HCT116 (cell line): Measurements from ENCODE around the gene ABL2. TPM values are rescaled to one million over a fixed set of nuclear protein-coding genes. Genes with fewer than 3 reads are reported as not detected.

ENCODE experiments used
- ATAC-seq: fragments of 200-7000 bp; cut with Tn5 transposase; 2 replicates; pipeline ENCODE4 v1.9.1; 2020; ENCODE audit warnings: mild to moderate bottlenecking, moderate library complexity
- BruUV-seq: library from RNA; stranded (reverse); fragments of 400-500 nt; replicated peaks from 2 replicates; lab custom pipeline; 2021; lab: Mats Ljungman, UMichigan
- CTCF ChIA-PET: fragments of 300-600 bp; sonication (Branson Sonifier 250); formaldehyde crosslinking; loops from one replicate; lab custom pipeline; 2021; ENCODE audit warnings: antibody characterized with exemption; lab: Charles Lee
- POLR2A ChIA-PET: fragments of 300-600, 350-600 bp; sonication (Branson Sonifier 250); formaldehyde crosslinking; loops from one replicate; lab custom pipeline; 2021; ENCODE audit warnings: antibody characterized with exemption; lab: Charles Lee
- RAD21 ChIA-PET, 2 experiments: fragments of 300-600 bp; sonication (Branson Sonifier 250); formaldehyde crosslinking; loops; one replicate each; lab custom pipeline; 2023; ENCODE audit warnings: low total read pairs in 2 of 2; ENCODE audit not compliant: uncharacterized antibody in 2 of 2, unreplicated experiment in 2 of 2, low non-redundant PET in 1 of 2; lab: Charles Lee
- DNase-seq: peaks from one replicate; pipeline ENCODE4 v3.0.0-alpha.2; 2010; ENCODE audit warnings: low read depth, low spot score
- H2AFZ ChIP-seq: fragments of 200-600 bp; shearing (Covaris generic), sonication (generic); 2 replicates; pipeline ENCODE4 v1.6.1; 2017; ENCODE audit warnings: low read depth, mixed run types, mixed read lengths, antibody characterized with exemption, low read length; ENCODE audit not compliant: poor library complexity, severe bottlenecking
- H3K27ac ChIP-seq: 2 replicates; pipeline ENCODE4 v1.5.1; 2012; ENCODE audit warnings: low read depth, low read length
- H3K27me3 ChIP-seq: fragments of 200-600 bp; sonication (generic); 2 replicates; pipeline ENCODE4 v1.6.1; 2016; ENCODE audit warnings: mixed run types, low read length, mixed read lengths; ENCODE audit not compliant: insufficient read depth
- H3K36me3 ChIP-seq, 2 experiments: fragments of 200-500 bp in 1 of 2; fragments of 200-600 bp in 1 of 2; sonication (Bioruptor generic) in 1 of 2; sonication (generic) in 1 of 2; 2 replicates each; pipeline versions ENCODE4 v1.5.1 to v1.6.1; 2014 to 2016; ENCODE audit warnings: low read length in 2 of 2, inconsistent platforms in 1 of 2, mixed read lengths in 1 of 2, mixed run types in 1 of 2; ENCODE audit not compliant: insufficient read depth in 2 of 2, control insufficient read depth in 1 of 2
- H3K4me1 ChIP-seq, 2 experiments: fragments of 200-600 bp in 1 of 2; sonication (generic) in 1 of 2; 2 replicates each; pipeline versions ENCODE4 v1.5.1 to v1.6.1; 2012 to 2017; ENCODE audit warnings: low read length in 2 of 2, inconsistent platforms in 1 of 2, mild to moderate bottlenecking in 1 of 2, mixed read lengths in 1 of 2, mixed run types in 1 of 2, moderate library complexity in 1 of 2; ENCODE audit not compliant: insufficient read depth in 2 of 2, control insufficient read depth in 1 of 2
- H3K4me2 ChIP-seq: fragments of 200-600 bp; sonication (generic); 2 replicates; pipeline ENCODE4 v1.6.1; 2017; ENCODE audit warnings: mixed run types, low read length, mixed read lengths
- H3K4me3 ChIP-seq, 2 experiments: fragments of 200-600 bp in 1 of 2; sonication (generic) in 1 of 2; replicated peaks in 1 of 2; 2 replicates each; pipeline ENCODE4 v1.5.1; 2011 to 2016; ENCODE audit warnings: low read length in 2 of 2, control low read depth in 1 of 2, low read depth in 1 of 2, mild to moderate bottlenecking in 1 of 2, mixed read lengths in 1 of 2, mixed run types in 1 of 2
- H3K79me2 ChIP-seq: fragments of 200-600 bp; sonication (generic); 2 replicates; pipeline ENCODE4 v1.6.1; 2017; ENCODE audit warnings: mild to moderate bottlenecking, mixed run types, low read length, moderate library complexity, mixed read lengths; ENCODE audit not compliant: insufficient read depth
- H3K9ac ChIP-seq: fragments of 200-600 bp; sonication (generic); 2 replicates; pipeline ENCODE4 v1.6.1; 2016; ENCODE audit warnings: low read length, mixed read lengths
- H3K9me2 ChIP-seq: fragments of 200-600 bp; sonication (generic), shearing (Covaris generic); 2 replicates; pipeline ENCODE4 v1.6.1; 2017; ENCODE audit warnings: mixed run types, mild to moderate bottlenecking, moderate library complexity; ENCODE audit not compliant: insufficient read depth
- H3K9me3 ChIP-seq, 2 experiments: fragments of 200-500 bp in 1 of 2; fragments of 200-600 bp in 1 of 2; sonication (Bioruptor generic) in 1 of 2; sonication (generic) in 1 of 2; 2 replicates each; pipeline ENCODE4 v1.6.1; 2014 to 2017; ENCODE audit warnings: low read length in 2 of 2, mixed read lengths in 2 of 2, inconsistent platforms in 1 of 2, low read depth in 1 of 2, mild to moderate bottlenecking in 1 of 2, mixed run types in 1 of 2, moderate library complexity in 1 of 2; ENCODE audit not compliant: control insufficient read depth in 1 of 2, insufficient read depth in 1 of 2
- H4K20me1 ChIP-seq: fragments of 200-600 bp; sonication (generic), shearing (Covaris generic); 2 replicates; pipeline ENCODE4 v1.6.1; 2017; ENCODE audit warnings: mixed run types, mild to moderate bottlenecking, moderate library complexity; ENCODE audit not compliant: insufficient read depth
- CBX3 ChIP-seq: IDR thresholded peaks from 2 replicates; pipeline ENCODE4 v1.6.1; 2012; ENCODE audit warnings: low read depth
- CTCF ChIP-seq, 3 experiments: fragments of 200-600 bp in 1 of 3; sonication (generic) in 1 of 3; IDR thresholded peaks in 2 of 3; conservative IDR thresholded peaks in 1 of 3; 2 replicates each; pipeline ENCODE4 v1.5.1; 2012 to 2017; ENCODE audit warnings: low read depth in 2 of 3, low read length in 2 of 3, antibody characterized with exemption in 1 of 3, borderline replicate concordance in 1 of 3, control low read depth in 1 of 3, mild to moderate bottlenecking in 1 of 3, mixed read lengths in 1 of 3, mixed run types in 1 of 3, moderate library complexity in 1 of 3; ENCODE audit not compliant: insufficient read depth in 1 of 3
- EGR1 ChIP-seq: IDR thresholded peaks from 2 replicates; pipeline ENCODE4 v1.6.1; 2012; ENCODE audit warnings: low read depth
- ELF1 ChIP-seq: IDR thresholded peaks from 2 replicates; pipeline ENCODE4 v1.6.1; 2012; ENCODE audit warnings: low read depth, borderline replicate concordance
- EZH2phosphoT487 ChIP-seq: fragments of 200-600 bp; IDR thresholded peaks from 2 replicates; pipeline ENCODE4 v1.6.1; 2018; ENCODE audit warnings: antibody characterized with exemption, borderline replicate concordance
- FOSL1 ChIP-seq: IDR thresholded peaks from 2 replicates; pipeline ENCODE4 v1.6.1; 2012; ENCODE audit warnings: low read depth
- JUND ChIP-seq: IDR thresholded peaks from 2 replicates; pipeline ENCODE4 v1.6.1; 2012
- POLR2AphosphoS5 ChIP-seq: IDR thresholded peaks from 2 replicates; pipeline ENCODE4 v1.6.1; 2011; ENCODE audit warnings: mild to moderate bottlenecking, low read depth, low read length, moderate library complexity
- RAD21 ChIP-seq: IDR thresholded peaks from 2 replicates; pipeline ENCODE4 v1.6.1; 2012; ENCODE audit warnings: low read depth, mild to moderate bottlenecking
- REST ChIP-seq: IDR thresholded peaks from 2 replicates; pipeline ENCODE4 v1.6.1; 2012; ENCODE audit warnings: low read depth
- SIN3A ChIP-seq: IDR thresholded peaks from 2 replicates; pipeline ENCODE4 v1.6.1; 2012; ENCODE audit warnings: low read depth
- SRF ChIP-seq: IDR thresholded peaks from 2 replicates; pipeline ENCODE4 v1.6.1; 2012; ENCODE audit warnings: low read depth
- TCF7L2 ChIP-seq: IDR thresholded peaks from 2 replicates; pipeline ENCODE4 v1.7.0; 2011; ENCODE audit warnings: borderline replicate concordance, inconsistent platforms; ENCODE audit not compliant: insufficient read depth, insufficient read length; ENCODE audit errors: extremely low read depth
- ZFX ChIP-seq: fragments of 450-650 bp; IDR thresholded peaks from 2 replicates; pipeline ENCODE4 v1.6.1; 2017
- ZNF274 ChIP-seq: fragments of 200-500 bp; sonication (Bioruptor generic); IDR thresholded peaks from 2 replicates; pipeline ENCODE4 v1.6.1; 2014; ENCODE audit warnings: mild to moderate bottlenecking, low read depth, low read length, inconsistent platforms
- intact Hi-C: fragments of 100-400 bp; cut with micrococcal nuclease; formaldehyde crosslinking; loops from 2 replicates; pipeline ENCODE4 v1.10.0; 2022
- total RNA-seq: library from RNA; stranded (reverse); gene quantifications from one replicate; pipeline ENCODE4 v1.2.1, GENCODE V29; 2021; ENCODE audit not compliant: unreplicated experiment
- TF ChIP-seq, protein P1 (sequence below): IDR thresholded peaks from 2 replicates; pipeline ENCODE4 v1.6.1; 2012

The ABL2 gene
- total RNA-seq, 1 experiment from 2014 or later, result 22.9 TPM

DNA sequence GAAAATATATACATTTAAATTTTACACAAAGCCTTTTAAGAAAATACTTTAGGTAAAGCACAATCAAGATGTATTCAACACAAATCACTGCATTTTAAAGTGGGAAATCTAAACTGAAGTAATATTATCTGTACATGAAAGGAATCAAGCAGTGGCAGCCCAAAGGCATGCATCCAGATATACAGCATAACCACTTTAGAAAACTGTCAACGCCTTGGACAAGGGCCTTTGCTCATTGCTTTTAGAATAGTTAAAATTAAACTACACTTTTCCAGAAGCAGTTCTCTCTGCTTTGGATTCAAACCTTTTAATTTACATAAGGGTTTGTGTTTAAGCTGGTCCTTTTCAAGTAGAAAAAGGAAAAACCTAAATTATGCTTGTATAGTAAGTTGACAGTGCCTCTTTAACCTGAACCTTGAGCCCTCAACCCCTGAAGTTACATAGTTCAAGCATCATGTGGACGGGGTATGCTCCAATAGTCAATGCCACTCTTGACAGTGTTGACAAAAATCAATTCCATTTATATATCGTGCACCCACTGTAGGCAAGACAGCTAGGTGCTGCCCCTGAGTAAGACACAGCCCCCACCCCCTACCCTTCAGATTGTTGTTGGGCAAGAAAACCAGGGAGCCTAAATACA lies 124.7 kb downstream of the ABL2 start:
- no peak overlapping the region for H3K4me2 ChIP-seq
- ATAC-seq, result no peak
- DNase-seq, result no peak
- H3K9me2 ChIP-seq, result no peaks in the 10 kb centered on the region
- POLR2A ChIA-PET, result no interaction called here
- no peak overlapping the region for H3K27ac ChIP-seq
- CTCF ChIA-PET, result interaction anchor here (2.2 kb wide), 1 partner anchor 16 kb away, joined by 13 read pairs; no protein-coding TSS in a partner anchor
- BruUV-seq, result no TSS peak
- no peaks in the 10 kb centered on the region for H3K27me3 ChIP-seq
- peaks cover 0 to 9% of the 10 kb centered on the region in 2 experiments; a peak in 1 of 4 replicates for H3K36me3 ChIP-seq
- no peaks in the 10 kb centered on the region for H3K4me1 ChIP-seq
- RAD21 ChIA-PET, result no interaction called here
- TF ChIP-seq, protein P1, sequence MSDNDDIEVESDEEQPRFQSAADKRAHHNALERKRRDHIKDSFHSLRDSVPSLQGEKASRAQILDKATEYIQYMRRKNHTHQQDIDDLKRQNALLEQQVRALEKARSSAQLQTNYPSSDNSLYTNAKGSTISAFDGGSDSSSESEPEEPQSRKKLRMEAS, result no peak
- TF ChIP-seq ZFX, result no peak
- TF ChIP-seq SIN3A, result no peak
- TF ChIP-seq CBX3, result no peak
- no peak for TF ChIP-seq JUND
- TF ChIP-seq ELF1, result no peak
- no peak for TF ChIP-seq RAD21
- no peak for TF ChIP-seq FOSL1
- TF ChIP-seq EGR1, result no peak
- TF ChIP-seq POLR2AphosphoS5, result no peak
- no peak for TF ChIP-seq ZNF274
- no peak for TF ChIP-seq SRF
- no peak for TF ChIP-seq EZH2phosphoT487
- TF ChIP-seq TCF7L2, result no peak
- TF ChIP-seq CTCF (IDR thresholded peaks at IDR 0.05 in 2 of 3, conservative IDR thresholded peaks at IDR 0.05 in 1 of 3; ENCODE audit: borderline replicate concordance in 1 of 3, insufficient read depth in 1 of 3, low read depth in 2 of 3, low read length in 2 of 3), result no peak
- TF ChIP-seq REST, result no peak
- no peak overlapping the region for H3K9ac ChIP-seq
- intact Hi-C loops, result loop anchor here (5.0 kb wide), 2 partner anchors 88 to 188 kb away; partner anchors contain the start of gene SOAT1
- no peak overlapping the region for H3K4me3 ChIP-seq
- H3K79me2 ChIP-seq, result peaks cover 5% of the 10 kb centered on the region; the same call in 1 of the 2 replicates
- no peaks in the 10 kb centered on the region for H3K9me3 ChIP-seq
- no peaks in the 10 kb centered on the region for H4K20me1 ChIP-seq
- H2AFZ ChIP-seq, result no peak overlapping the region
